DMS114 treated with DMSO at 0.1 percent for 48 hours (cell line): ENCODE results near the gene STK26.
"Not testable (repeated sequence)": the region's sequence is repeated elsewhere in the genome, so short reads cannot be mapped to it uniquely, and the experiment has no call there.

Experiments
- DNase-seq: peaks from one replicate; lab custom pipeline; 2025; ENCODE audit not compliant: unreplicated experiment; lab: John Stamatoyannopoulos, UW

Gene STK26

GRCh38 chrX:132092439-132093065 is 69.5 kb downstream of the STK26 start:
- peak; percentile 2 for DNase-seq

DNA sequence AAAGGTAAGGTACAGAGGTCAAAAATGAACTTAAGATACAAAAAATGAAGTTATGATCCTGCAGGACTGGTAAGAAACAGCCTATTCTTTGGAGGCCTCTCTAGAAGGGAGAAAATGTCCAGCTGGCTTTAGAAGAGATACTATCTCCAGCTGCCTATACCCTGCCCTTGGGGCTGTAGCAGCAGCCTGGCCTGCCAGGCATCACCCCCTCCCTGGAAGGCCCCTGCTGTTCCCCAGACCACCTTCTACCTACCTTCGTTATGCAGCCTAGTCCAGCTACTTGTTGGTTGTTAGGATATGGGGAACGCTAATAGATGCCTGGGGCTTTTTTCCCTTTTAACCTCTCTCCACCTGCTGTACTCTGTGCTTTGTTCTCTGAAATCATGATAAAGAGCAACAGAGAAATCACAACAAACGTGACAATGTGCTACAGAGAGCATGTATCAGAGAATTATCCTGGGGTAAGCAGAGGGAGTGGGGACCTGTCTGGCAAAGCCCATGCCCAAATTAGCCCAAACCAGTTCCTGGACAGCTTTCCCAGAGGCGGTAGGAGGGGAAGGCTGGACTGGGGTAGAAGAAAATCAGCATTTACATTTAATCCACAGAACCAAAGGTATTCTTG is 70.2 kb downstream of the STK26 start:
- no peak for DNase-seq

GRCh38 chrX:132094164-132094563 is 71.1 kb downstream of the STK26 start:
- no peak for DNase-seq

DNA sequence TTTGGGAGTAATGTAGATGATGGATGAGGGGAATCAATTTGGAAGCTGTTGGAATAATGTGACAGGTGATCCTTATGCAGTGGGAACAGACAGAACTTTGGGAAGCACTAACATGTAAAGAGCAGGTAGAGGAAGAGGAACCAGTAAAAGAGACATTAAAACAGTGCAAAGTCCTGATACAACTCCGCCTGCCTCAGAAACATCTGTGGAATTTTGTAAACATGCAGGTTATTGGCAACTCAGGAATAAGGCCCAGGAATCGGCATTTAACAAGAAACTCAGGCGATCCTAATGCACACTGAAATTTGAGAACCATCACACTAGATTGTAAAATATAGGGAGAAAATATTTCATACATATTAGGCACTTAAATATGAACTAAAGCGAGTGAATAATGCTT is 75.6 kb downstream of the STK26 start:
- not testable (repeated sequence) for DNase-seq

DNA sequence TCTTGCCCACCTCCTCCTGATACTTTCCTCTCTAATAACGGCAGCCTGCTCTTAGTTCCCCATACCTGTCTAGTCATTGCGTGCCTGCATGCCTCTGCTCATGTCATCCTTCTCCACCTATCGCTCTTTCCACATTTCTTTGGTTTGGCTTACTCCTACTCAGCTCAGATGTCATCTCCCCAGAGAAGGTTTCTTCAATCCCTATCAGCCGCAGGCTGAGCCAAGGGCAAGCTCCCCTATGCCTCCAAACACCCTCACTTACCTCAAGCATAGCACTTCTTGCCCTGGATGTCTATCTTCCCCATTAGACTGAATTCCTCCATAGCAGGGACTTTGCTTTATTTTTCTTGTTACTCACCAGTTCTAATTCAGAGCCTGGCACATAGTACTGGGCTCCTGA is 78.1 kb downstream of the STK26 start:
- DNase-seq = no peak

DNA sequence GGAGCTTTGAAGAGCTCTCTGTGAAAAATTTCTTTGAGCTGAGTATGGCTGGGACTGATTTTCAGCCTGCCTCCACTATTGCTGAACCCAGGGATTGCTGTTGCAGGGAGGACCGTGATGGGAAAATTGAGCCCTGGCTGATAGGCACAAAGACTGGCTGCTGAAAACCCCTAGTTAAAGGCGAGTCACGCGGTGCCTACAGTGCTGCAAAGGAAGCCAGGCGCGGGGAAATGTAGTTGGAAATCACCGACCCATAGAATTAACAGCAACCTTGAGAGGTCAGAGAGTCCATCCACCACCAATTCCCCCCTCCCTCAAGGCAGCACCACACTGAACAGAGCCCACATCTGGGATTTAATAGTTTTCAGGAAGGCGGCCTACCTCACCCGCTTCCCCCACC is 78.7 kb downstream of the STK26 start:
- no peak for DNase-seq

- no peak for DNase-seq
These were observed 84.2 kb downstream of the STK26 start for GRCh38 chrX:132107291-132107690.

DNA sequence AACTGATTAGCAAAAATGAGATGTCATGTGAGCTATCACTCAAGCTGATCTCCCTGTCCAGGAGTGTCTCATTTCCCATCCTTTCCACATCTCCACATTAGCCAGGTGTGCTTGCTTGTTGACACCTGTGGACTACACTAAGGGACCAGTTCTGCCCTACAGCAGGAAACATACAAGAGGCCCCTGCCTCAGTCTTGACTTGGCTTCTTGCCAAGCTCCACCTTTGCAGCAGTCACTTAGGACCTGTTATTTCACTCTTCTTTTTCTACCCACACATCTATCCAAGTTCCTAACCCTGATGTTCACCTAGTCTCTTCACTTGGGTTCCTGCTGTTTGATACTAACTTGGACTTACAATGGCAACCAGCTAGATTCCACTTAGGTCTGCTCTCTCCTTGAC is 91.5 kb downstream of the STK26 start:
- no peak for DNase-seq

DNA sequence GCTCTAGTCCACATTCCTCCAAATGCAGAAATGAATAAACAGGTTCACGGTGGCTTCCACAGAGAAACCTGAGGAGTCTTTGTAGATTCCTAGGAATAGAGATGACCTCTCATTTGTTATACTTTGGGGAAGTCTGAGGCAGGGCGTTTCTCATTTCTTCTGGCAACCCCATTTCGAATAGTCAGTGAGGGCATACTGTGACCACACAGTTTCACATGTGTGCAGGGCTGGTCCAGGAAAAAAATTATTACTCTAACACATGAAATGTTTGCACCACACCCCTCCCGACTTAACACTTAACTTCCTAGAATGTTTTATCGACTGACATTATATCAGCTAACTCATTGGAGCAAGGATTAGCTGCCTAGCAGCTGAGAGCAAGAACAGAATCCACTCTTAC is 92.7 kb downstream of the STK26 start:
- no peak for DNase-seq

GRCh38 chrX:132118358-132118757 is 95.3 kb downstream of the STK26 start:
- no peak for DNase-seq

DNA sequence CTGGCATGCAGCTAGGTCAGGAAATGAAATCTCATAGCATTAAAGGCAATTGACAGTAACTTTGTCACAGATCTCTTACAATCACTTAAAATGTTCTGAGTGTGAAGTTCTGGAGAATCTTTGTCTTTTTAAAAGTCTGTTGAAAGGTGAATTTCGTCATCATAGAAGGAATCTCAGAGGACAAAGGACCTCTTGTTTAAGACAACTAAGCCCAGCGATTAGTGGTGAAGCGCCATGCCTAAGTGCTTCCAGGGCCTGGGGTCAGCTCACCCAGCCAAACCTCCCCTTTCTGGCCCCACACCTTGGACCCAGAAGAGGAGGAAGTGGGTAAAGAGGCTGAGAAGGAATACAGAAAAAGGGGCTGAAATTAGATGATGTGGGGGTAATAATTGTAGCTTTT is 96.2 kb downstream of the STK26 start:
- DNase-seq = no peak

- no peak for DNase-seq
These were observed 96.9 kb downstream of the STK26 start for GRCh38 chrX:132119821-132120515.

DNA sequence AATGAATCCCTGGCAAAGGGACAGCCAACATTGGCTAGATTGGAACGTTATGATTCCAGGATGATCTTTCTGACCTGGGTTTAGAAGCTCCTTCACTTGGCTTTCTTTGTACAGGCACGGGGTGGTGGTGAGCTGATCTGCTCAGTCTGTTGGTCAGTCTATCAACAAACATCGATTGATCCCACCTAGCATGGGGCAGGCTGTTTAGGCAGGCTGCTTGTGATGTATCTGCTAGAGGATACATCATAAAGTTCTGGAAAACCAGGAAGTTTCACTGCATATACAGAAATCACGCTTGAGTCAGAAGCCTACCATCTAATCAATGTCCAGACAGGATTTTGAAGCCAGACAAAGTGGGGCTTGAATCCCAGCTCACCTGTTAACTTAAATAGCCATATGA is 97.8 kb downstream of the STK26 start:
- DNase-seq = no peak
